ENCODE results near the gene SLC51B. TPM values are rescaled to one million over a fixed set of nuclear protein-coding genes. Genes with fewer than 3 reads are reported as not detected.
A peak's percentile ranks its signal among the peaks of the same experiment; 100 is the strongest.

Gene SLC51B
- total RNA-seq, 1 donor from 2014 or later, result not detected

- DNase-seq (ENCODE audit: low read depth), result no peak
- no peak for TF ChIP-seq CTCF (conservative IDR thresholded peaks at IDR 0.05; ENCODE audit: low read depth, low read length)
- H3K4me3 ChIP-seq (ENCODE audit: low read depth, low read length), result no peak within 1 kb of the TSS
Measured at GRCh38 chr15:65076486-65077290, 31.5 kb downstream of the SLC51B start, which contains the start of gene KBTBD13. Gene KBTBD13, plus strand, starts transcription at chr15:65076746. Its CDS starts 70 bp downstream, at chr15:65076816.

GRCh38 chr15:65077291-65077980 lies 32.2 kb downstream of the SLC51B start:
- no peak for TF ChIP-seq CTCF (conservative IDR thresholded peaks at IDR 0.05; ENCODE audit: low read depth, low read length)
- no peak overlapping the region for H3K4me3 ChIP-seq (ENCODE audit: low read depth, low read length)
- DNase-seq (ENCODE audit: low read depth), result no peak

- DNase-seq (ENCODE audit: low read depth), result no peak
- peak; percentile 69 for TF ChIP-seq CTCF (conservative IDR thresholded peaks at IDR 0.05; ENCODE audit: low read depth, low read length)
- H3K4me3 ChIP-seq (ENCODE audit: low read depth, low read length), result no peak overlapping the region
Measured at GRCh38 chr15:65077981-65078352, 32.8 kb downstream of the SLC51B start.

GRCh38 chr15:65079580-65079979 lies 34.4 kb downstream of the SLC51B start:
- no peak for DNase-seq (ENCODE audit: low read depth)
- no peak for TF ChIP-seq CTCF (conservative IDR thresholded peaks at IDR 0.05; ENCODE audit: low read depth, low read length)

GRCh38 chr15:65081270-65081669 lies 36.1 kb downstream of the SLC51B start:
- H3K4me3 ChIP-seq (ENCODE audit: low read depth, low read length), result no peak overlapping the region
- no peak for TF ChIP-seq CTCF (conservative IDR thresholded peaks at IDR 0.05; ENCODE audit: low read depth, low read length)
- DNase-seq (ENCODE audit: low read depth), result no peak

More at GRCh38 chr15:65079580-65079979, 34.4 kb downstream of the SLC51B start:
- H3K4me3 ChIP-seq (ENCODE audit: low read depth, low read length), result no peak overlapping the region

GRCh38 chr15:65081758-65082157 lies 36.6 kb downstream of the SLC51B start:
- no peak for DNase-seq (ENCODE audit: low read depth)
- no peak overlapping the region for H3K4me3 ChIP-seq (ENCODE audit: low read depth, low read length)
- no peak for TF ChIP-seq CTCF (conservative IDR thresholded peaks at IDR 0.05; ENCODE audit: low read depth, low read length)
